ENCODE data around the gene PIK3C2G.
"Not testable (repeated sequence)": the region's sequence is repeated elsewhere in the genome, so short reads cannot be mapped to it uniquely, and the experiment has no call there.

Gene PIK3C2G

GRCh38 chr12:18483698-18484325 is 222.5 kb downstream of the PIK3C2G start:
- DNase-seq: no peak

- no peak for DNase-seq
Observed at GRCh38 chr12:18486036-18486435, 224.7 kb downstream of the PIK3C2G start.

- no peak for DNase-seq
Observed at GRCh38 chr12:18487509-18487908, 226.2 kb downstream of the PIK3C2G start.

GRCh38 chr12:18492372-18493025 is 231.2 kb downstream of the PIK3C2G start:
- no peak for DNase-seq

GRCh38 chr12:18496156-18496555 is 234.8 kb downstream of the PIK3C2G start:
- DNase-seq: no peak

- not testable (repeated sequence) for DNase-seq
Observed at GRCh38 chr12:18500160-18500574, 238.8 kb downstream of the PIK3C2G start.

- not testable (repeated sequence) for DNase-seq
Observed at GRCh38 chr12:18500736-18501135, 239.4 kb downstream of the PIK3C2G start.

GRCh38 chr12:18502422-18502968 is 241.2 kb downstream of the PIK3C2G start:
- no peak for DNase-seq

- DNase-seq: no peak
Observed at GRCh38 chr12:18521461-18521860, 260.1 kb downstream of the PIK3C2G start.

- DNase-seq: no peak
Observed at GRCh38 chr12:18522806-18523205, 261.5 kb downstream of the PIK3C2G start.

- DNase-seq: not testable (repeated sequence)
Observed at GRCh38 chr12:18542497-18542896, 281.2 kb downstream of the PIK3C2G start.

- no peak for DNase-seq
Observed at GRCh38 chr12:18546399-18546798, 285.1 kb downstream of the PIK3C2G start.

- no peak for DNase-seq
Observed at GRCh38 chr12:18549598-18549997, 288.3 kb downstream of the PIK3C2G start.

- no peak for DNase-seq
Observed at GRCh38 chr12:18551106-18551505, 289.8 kb downstream of the PIK3C2G start.

GRCh38 chr12:18551701-18552100 is 290.4 kb downstream of the PIK3C2G start:
- DNase-seq: no peak

- no peak for DNase-seq
Observed at GRCh38 chr12:18552829-18553228, 291.5 kb downstream of the PIK3C2G start.

- no peak for DNase-seq
Observed at GRCh38 chr12:18556161-18556560, 294.8 kb downstream of the PIK3C2G start.

- DNase-seq: no peak
Observed at GRCh38 chr12:18559242-18559641, 297.9 kb downstream of the PIK3C2G start.

- DNase-seq: no peak
Observed at GRCh38 chr12:18562531-18562930, 301.2 kb downstream of the PIK3C2G start.

- DNase-seq: no peak
Observed at GRCh38 chr12:18564306-18564705, 303.0 kb downstream of the PIK3C2G start.

GRCh38 chr12:18567787-18568186 is 306.5 kb downstream of the PIK3C2G start:
- no peak for DNase-seq

GRCh38 chr12:18570543-18570942 is 309.2 kb downstream of the PIK3C2G start:
- DNase-seq: no peak

- DNase-seq: no peak
Observed at GRCh38 chr12:18576104-18576626, 314.8 kb downstream of the PIK3C2G start.

GRCh38 chr12:18576648-18577047 is 315.3 kb downstream of the PIK3C2G start:
- DNase-seq: no peak
